Stimulated activated CD4-positive, alpha-beta T cell treated with anti-CD3 and anti-CD28 coated beads, Interleukin-2, amount 100 ng/mL, for 48 hours (primary cell): ENCODE measurements around the gene GAN.

Experiments
- DNase-seq, 2 donors: peaks; one replicate each; pipeline ENCODE4 v3.0.0-alpha.2; 2020

Gene GAN

GRCh38 chr16:81432937-81433557, 118.3 kb downstream of the GAN start:
- no peak for DNase-seq

GRCh38 chr16:81435103-81435502, 120.3 kb downstream of the GAN start:
- DNase-seq: no peak

- DNase-seq: no peak
Observed at GRCh38 chr16:81435567-81435966, 120.8 kb downstream of the GAN start.

- DNase-seq: no peak
Observed at GRCh38 chr16:81436386-81436785, 121.6 kb downstream of the GAN start.

DNA sequence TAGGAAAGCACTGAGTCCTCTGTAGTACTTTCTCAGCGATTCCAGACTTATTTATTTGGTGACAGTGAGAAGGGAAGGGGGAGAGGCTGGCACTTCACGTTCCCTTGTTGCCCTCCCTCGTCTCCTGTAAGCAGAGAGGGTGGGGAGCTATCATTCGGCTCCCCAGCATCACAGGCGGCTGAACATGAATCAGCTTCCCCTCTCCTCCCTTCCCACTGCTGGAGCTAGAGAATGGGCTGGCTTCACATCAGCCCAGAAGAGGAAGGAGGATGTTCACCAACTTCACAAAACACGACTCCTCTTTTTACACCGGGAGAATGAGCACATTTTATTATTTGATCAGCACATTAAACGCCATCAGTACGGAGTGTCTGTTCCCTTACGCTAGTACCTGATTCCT, 123.1 kb downstream of the GAN start:
- no peak for DNase-seq
